Motor neuron (in vitro differentiated cells): ENCODE data around the gene TMEM121. TPM values are rescaled to one million over a fixed set of nuclear protein-coding genes. Genes with fewer than 3 reads are reported as not detected.

Experiments
- ATAC-seq, 8 experiments: fragments of 200-7000 bp; cut with Tn5 transposase; replicated peaks in 6 of 8; 2 replicates each; pipeline ENCODE4 v1.8.0; 2021; ENCODE audit warnings: mild to moderate bottlenecking in 8 of 8, moderate library complexity in 8 of 8
- H3K27ac ChIP-seq, 2 donors: fragments of 250-450 bp; sonication (Bioruptor Pico); 2 replicates each; pipeline ENCODE4 v1.9.0; 2021; ENCODE audit warnings: antibody characterized with exemption in 2 of 2, mild to moderate bottlenecking in 2 of 2, moderate library complexity in 1 of 2
- H3K4me1 ChIP-seq, 2 donors: fragments of 250-450 bp; sonication (Bioruptor Pico); replicated peaks in 1 of 2; 2 replicates each; pipeline ENCODE4 v1.6.1; 2021; ENCODE audit warnings: antibody characterized with exemption in 2 of 2, mild to moderate bottlenecking in 2 of 2, moderate library complexity in 1 of 2
- H3K4me3 ChIP-seq, 5 donors: fragments of 250-450 bp; sonication (Bioruptor Pico); 2 replicates each; pipeline ENCODE4 v1.9.0; 2021; ENCODE audit warnings: antibody characterized with exemption in 5 of 5, mild to moderate bottlenecking in 5 of 5, moderate library complexity in 4 of 5
- WGBS, 10 experiments: fragments of 450-650 bp; shearing (Covaris generic); methylation state at CpG; one replicate each; pipeline ENCODE4 v1.0.0; 2022; 5-methylcytosine and 5-hydroxymethylcytosine counted together
- in situ Hi-C, 9 experiments: fragments of 400-800 bp; cut with MboI; loops; one replicate each; pipeline ENCODE4 v1.15.0; 2021; ENCODE audit warnings: low sequenced_read_pairs in 9 of 9, low pct_unique_long_range_greater_than_20kb in 2 of 9; ENCODE audit not compliant: unreplicated experiment in 9 of 9
- total RNA-seq, 8 experiments: library from RNA; unstranded; fragments of 300-600 nt; gene quantifications; 2 replicates each; pipeline versions ENCODE4 v1.2.3 to v1.2.4, GENCODE V29; 2022

TMEM121 gene
- total RNA-seq, 8 experiments from 2014 or later: 0.97 to 7.1 (median 3.0) TPM

GRCh38 chr14:105483300-105484068 lies 42.9 kb upstream of the TMEM121 start:
- in situ Hi-C loops: no loop called here
- ATAC-seq: no peak
- Histone ChIP-seq H3K27ac (no peak overlapping the region), H3K4me1 (peaks cover 37 to 72% of the 10 kb centered on the region in 2 donors), H3K4me3 (no peak overlapping the region)
- WGBS, 10 experiments: 60 to 100% methylated on average over 1 of the region's 18 CpGs; no CpG with 5 or more reads in 8 of the 10 experiments

- ATAC-seq: peak in 1 of 8 experiments; percentile 1
- Histone ChIP-seq H3K4me1 (peaks cover 43 to 79% of the 10 kb centered on the region in 2 donors), H3K4me3 (no peak overlapping the region), H3K27ac (no peak overlapping the region)
- WGBS, 10 experiments: 40 to 67% (median 54%) methylated on average over 1 to 3 of the region's 20 CpGs; no CpG with 5 or more reads in 6 of the 10 experiments
- in situ Hi-C loops: no loop called here
Observed at GRCh38 chr14:105484069-105484996, 42.0 kb upstream of the TMEM121 start.

GRCh38 chr14:105484997-105485393 lies 41.4 kb upstream of the TMEM121 start:
- Histone ChIP-seq H3K27ac (no peak overlapping the region), H3K4me1 (peaks cover 45 to 82% of the 10 kb centered on the region in 2 donors), H3K4me3 (no peak overlapping the region)
- no peak for ATAC-seq
- no CpG with 5 or more reads among the region's 16 CpGs for WGBS, 10 experiments
- in situ Hi-C loops: no loop called here

GRCh38 chr14:105485739-105486162 lies 40.6 kb upstream of the TMEM121 start:
- Histone ChIP-seq H3K4me1 (peaks cover 42 to 77% of the 10 kb centered on the region in 2 donors), H3K27ac (no peak overlapping the region), H3K4me3 (no peak overlapping the region)
- in situ Hi-C loops: no loop called here
- ATAC-seq: no peak
- WGBS, 10 experiments: 0 to 60% (median 14%) methylated on average over 1 to 2 of the region's 12 CpGs; no CpG with 5 or more reads in 7 of the 10 experiments

GRCh38 chr14:105486163-105486973 lies 40.0 kb upstream of the TMEM121 start, which contains the start of gene CRIP1:
Gene CRIP1, plus strand, starts transcription at chr14:105486886. Its CDS starts 374 bp downstream, at chr14:105487260.
- Histone ChIP-seq H3K27ac (no peak within 1 kb of the TSS), H3K4me3 (peak within 1 kb of the TSS in 3 of 5 donors; percentile 4 to 46 (median 34)), H3K4me1 (peaks cover 37 to 71% of the 10 kb centered on the region in 2 donors)
- no peak for ATAC-seq
- 19% methylated on average over 9 of the region's 56 CpGs; no CpG with 5 or more reads in 9 of the 10 experiments for WGBS, 10 experiments
- in situ Hi-C loops: no loop called here

- no peak overlapping the region for H3K27ac ChIP-seq
- peaks cover 30 to 68% of the 10 kb centered on the region in 2 donors for H3K4me1 ChIP-seq
- in situ Hi-C loops: no loop called here
- WGBS, 10 experiments: 0% methylated on average over 1 to 3 of the region's 45 CpGs; no CpG with 5 or more reads in 7 of the 10 experiments
- H3K4me3 ChIP-seq: peak overlapping the region in 3 of 5 donors; percentile 4 to 46 (median 34)
- no peak for ATAC-seq
Observed at GRCh38 chr14:105486974-105487448, 39.4 kb upstream of the TMEM121 start.

- H3K4me1 ChIP-seq: peaks cover 25 to 63% of the 10 kb centered on the region in 2 donors
- WGBS, 10 experiments: 0 to 20% methylated on average over 4 to 18 of the region's 48 CpGs; no CpG with 5 or more reads in 8 of the 10 experiments
- in situ Hi-C loops: no loop called here
- no peak for ATAC-seq
- peak overlapping the region in 3 of 5 donors; percentile 4 to 46 (median 34) for H3K4me3 ChIP-seq
- H3K27ac ChIP-seq: no peak overlapping the region
Observed at GRCh38 chr14:105487449-105487985, 38.9 kb upstream of the TMEM121 start.

GRCh38 chr14:105487986-105488777 lies 38.2 kb upstream of the TMEM121 start:
- no peak for ATAC-seq
- Histone ChIP-seq H3K4me1 (peaks cover 23 to 57% of the 10 kb centered on the region in 2 donors), H3K4me3 (peak overlapping the region in 2 of 5 donors; percentile 34 to 46), H3K27ac (no peak overlapping the region)
- in situ Hi-C loops: no loop called here
- 31 to 85% methylated on average over 4 to 7 of the region's 26 CpGs; no CpG with 5 or more reads in 8 of the 10 experiments for WGBS, 10 experiments

- WGBS, 10 experiments: 0 to 100% (median 56%) methylated on average over 1 to 4 of the region's 20 CpGs; no CpG with 5 or more reads in 6 of the 10 experiments
- Histone ChIP-seq H3K27ac (peak overlapping the region in 1 of 2 donors; percentile 87), H3K4me1 (peaks cover 23 to 49% of the 10 kb centered on the region in 2 donors), H3K4me3 (peak overlapping the region; percentile 45 to 74 (median 62))
- in situ Hi-C loops: no loop called here
- no peak for ATAC-seq
Observed at GRCh38 chr14:105488781-105489541, 37.4 kb upstream of the TMEM121 start.

- Histone ChIP-seq H3K4me1 (peaks cover 23 to 41% of the 10 kb centered on the region in 2 donors), H3K4me3 (peak overlapping the region; percentile 45 to 74 (median 62)), H3K27ac (peak overlapping the region; percentile 75 to 87)
- no CpG with 5 or more reads among the region's 44 CpGs for WGBS, 10 experiments
- peak; percentile 1 to 23 (median 8) for ATAC-seq
- in situ Hi-C loops: no loop called here
Observed at GRCh38 chr14:105489542-105490266, 36.7 kb upstream of the TMEM121 start.
